Right forelimb (tissue), 1 donor: ENCODE results near the gene SMIM35.

ENCODE experiments used
- DNase-seq: peaks from one replicate; pipeline ENCODE4 v3.0.0-alpha.2; 2018

SMIM35 gene

DNA sequence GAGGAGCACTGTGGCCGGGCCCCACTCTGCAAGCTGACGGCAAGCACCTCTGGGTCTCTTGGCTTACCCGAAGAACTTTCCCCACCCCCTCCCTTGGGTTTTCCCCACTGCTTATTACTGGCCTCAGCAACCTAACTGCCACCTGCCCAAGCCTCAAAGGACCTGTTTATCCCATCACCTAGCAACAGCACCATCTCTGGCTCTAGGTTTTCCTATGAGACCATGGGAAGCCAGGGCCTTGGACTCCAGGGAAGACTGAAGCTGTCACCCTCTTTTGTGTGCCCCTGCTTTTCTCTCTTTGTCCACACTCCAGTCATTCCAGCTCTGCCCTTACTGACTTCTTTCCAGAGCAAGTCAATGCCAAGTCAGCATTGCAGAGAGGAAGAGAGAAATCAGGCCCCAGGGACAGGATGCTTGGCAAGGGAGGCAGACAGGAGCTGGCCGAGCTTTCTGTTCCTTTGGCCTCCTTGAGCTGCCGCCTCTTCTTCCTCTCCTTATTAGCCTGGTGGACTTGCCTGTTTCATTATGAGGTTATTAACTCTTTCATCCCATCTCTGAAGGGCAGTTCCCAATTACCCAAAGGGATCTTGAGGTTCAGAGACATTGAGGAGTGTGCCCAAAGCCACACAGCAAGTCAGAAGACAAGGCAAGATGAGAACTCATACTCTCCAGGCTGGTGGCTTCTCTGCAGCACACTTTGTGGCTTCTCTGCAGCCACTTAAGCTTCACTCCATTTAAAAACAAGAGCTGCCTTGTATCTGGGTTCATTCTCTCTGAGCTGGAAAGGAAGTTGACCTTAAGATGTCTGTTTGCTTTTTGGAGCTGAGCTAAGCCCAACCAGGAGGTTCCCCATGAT is at the start of gene SMIM35:
Gene SMIM35 (minus strand): TSS at position 51 of the 856 bp plus-strand sequence. CDS start 206 bp downstream, outside the sequence.
- no peak for DNase-seq

DNA sequence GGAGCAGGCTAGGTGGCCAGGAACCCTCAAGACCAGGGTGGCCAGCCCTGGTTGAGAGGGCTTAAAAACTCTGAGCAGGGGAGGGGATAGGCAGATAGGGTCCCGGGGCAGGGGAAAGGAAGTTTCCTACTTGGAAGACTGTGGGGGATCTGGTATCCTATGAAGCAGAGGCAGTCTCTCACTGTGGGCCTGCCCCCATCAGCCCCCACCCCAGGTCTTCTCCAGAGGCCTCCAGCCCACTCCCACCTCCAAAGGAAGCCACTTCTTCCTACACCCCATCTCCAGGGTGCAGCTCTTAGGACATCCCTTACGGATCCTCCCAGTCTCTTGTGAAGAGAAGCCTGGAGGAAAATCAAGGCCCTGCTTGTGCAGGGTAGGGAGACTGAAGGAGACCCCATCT is 49.6 kb upstream of the SMIM35 start:
- no peak for DNase-seq

DNA sequence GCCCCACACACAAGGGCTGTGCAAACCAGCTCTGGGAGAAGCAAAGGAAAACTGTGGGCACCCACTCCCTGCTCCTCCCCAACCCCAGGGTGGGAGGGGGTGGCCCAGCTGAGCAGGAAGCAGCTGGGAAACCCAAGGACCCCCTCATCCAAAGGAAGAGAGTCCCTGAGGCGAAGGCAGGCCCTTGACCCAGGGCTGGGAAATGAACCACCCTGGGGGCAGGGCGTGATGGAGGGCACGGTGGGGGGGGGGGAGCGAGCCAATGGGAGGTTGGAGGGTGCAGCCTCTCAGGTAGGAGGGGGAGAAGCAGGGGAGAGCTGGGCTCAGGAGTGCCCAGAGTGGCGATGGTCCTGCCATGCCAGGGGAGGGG is 49.0 kb upstream of the SMIM35 start:
- no peak for DNase-seq

DNA sequence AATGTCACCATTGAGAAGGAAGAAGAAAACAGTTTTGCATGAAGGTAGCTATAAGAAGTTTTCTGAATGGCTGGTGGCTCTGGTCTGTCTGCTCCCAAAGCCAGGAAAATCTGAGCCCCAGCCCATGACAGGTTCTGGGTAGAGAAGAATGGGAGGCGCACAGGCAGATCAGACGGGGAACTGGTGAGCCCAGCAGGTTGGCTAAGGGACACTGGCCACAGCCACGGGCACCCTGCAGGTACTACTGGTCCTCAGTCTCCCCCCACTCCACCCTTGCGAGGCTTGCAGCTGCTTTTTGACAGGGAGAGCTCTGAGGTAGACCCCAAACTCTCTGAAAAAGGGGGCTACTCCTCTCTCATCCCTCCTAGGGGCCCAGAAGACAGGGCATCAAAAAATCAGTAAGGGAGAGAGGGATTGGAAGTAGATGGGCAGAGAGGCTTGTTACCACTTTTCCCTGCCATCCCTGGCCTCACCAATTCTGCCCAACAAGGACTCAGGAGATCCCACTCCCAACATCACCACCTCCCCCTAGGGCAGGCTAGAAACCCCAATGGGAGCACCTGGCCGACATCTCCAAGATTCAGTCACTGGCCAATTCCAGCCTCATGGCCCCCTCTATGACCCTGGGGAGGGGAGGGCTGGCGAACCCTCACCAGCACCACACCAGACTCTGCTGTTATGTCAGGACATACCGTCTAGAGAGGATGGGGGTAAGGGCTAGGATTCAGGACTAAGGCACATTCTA is 48.5 kb upstream of the SMIM35 start:
- no peak for DNase-seq

DNA sequence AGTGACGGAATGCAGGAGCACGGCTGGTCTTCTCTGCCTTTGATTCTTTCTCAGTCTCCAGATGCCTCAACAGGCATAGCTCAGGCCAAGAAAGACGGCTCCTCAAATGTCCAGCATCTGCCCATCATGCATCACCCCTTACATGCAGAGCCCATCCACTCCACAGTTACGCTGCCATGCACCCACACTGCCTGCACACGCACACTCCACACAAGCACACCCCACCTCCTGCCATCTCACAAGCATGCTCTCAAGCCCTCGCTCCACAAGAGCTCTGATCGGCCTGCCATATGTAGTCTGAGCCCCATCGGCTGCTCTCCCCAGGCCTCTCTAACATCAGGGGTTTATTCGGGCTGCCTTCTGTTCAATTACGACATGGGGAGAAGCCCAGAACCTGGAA is 47.1 kb upstream of the SMIM35 start:
- DNase-seq = no peak

DNA sequence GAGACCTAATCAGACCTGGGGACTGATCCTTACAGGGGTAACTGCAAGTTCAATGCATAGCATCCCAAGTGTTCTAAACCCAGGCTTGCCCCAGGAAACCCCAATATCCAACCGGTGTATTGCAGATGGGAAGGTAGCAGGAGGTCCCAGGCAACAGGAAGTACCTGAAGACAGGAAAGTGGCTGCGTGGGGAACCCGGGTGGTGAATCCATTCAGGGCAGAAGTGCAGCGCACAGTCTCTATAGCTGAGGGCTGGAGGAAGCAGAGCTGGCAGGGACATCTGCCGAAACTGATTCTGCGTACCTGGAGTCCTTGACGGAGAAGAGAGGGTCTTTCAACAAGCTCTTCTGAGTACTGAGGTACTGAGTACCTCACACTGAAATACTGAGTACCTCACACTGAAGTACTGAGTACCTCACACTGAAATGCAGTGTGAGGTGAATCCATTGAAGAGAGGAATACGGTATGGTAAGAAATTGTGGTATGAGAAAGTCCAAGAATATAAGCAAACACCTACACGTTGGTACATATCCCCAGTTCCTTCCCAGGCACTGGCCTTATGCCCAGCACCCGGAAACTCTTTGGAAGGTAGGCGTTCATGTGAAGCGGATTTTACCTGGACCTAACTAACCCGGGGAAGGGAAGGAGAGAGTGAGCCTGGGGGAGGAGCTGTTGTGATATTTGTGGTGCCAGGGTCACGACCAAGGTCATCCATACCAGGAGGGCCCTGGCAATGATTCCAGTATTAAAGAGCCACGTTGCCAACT is 45.8 kb upstream of the SMIM35 start:
- DNase-seq = no peak

DNA sequence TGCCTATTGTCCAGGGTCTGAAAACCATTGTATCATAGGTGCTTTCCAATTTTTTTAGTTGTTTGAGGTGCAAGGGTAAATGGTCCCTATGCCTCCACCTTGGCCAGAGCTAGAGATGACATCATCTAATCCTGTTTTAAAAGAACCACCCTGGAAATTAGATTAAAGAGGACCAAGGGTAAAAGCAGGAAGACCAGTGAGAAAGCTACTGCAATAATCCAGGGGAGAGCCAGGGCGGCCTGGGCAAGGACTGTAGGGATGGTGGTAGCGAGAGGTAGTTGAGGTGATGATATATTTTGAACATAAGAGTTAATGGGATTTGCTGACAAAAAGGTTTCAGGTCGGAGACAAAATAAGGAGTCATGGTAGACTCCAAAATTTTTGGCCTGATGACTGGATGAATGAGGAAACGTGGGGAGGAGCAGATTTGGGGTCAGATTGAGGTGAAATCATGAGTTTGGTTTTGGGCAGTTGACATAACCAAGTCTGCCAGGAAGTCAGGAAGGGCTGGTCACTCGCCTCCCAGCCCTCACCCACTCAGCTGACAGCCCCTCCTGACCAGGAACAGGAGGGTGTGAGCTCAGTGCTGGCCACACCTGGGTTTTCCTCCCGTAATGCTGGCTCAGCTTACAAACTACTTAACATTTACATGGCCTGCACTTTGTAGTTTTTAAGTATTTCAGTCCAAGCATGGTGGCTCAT is 42.9 kb upstream of the SMIM35 start:
- DNase-seq = no peak

DNA sequence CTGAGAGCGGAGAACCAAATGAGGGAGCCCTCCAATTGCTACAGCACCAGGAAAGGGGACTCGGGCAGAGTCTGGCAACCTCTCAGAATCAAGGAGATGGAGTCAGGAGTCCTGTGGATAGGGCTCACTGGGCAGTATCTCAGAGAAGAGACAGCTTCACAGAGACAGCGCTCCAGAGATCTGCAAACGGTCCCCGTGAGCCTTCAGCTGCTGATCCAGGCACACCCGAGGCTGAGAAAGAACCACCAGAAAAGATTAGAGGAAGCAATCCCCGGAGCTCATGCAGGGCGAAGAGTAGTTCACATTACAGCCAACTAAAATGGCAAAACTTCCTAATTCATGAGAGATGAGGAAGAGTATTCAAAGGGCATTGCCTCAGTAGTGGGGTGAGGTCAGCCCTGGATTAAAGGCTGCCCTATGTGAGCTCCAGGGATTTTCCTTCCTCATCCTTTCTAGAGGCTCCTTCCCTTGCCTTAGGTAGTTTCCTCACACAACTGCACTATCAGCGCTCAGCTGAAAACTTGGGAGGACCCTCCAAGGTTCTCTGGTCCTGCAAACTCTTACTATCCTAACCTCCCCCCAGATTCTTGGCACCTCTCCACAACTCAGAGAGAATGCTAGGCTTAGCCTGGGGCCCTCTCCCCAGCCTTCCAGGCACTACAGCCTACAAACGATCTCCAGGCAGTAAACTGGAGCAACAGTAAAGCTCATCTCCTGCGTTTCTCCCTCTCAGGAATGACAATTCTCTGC is 42.1 kb upstream of the SMIM35 start:
- no peak for DNase-seq

DNA sequence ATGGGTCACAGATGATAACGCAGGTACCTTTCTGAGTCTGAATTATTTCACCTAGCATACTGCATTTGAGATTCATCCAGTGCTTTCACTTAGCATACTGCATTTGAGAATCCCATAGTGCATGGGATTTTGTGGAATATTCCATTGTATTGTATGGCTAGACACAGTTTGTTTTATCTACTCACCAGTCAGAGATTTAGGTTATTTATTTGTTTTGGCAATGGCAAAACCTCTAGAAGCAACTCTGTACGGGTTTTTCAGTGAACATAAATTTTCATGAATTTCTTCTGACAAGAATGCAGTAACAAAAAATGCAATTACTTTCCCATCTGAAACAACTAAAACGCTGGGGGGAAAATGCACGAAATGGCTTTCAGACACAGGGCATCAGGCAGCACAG is 41.5 kb upstream of the SMIM35 start:
- no peak for DNase-seq

DNA sequence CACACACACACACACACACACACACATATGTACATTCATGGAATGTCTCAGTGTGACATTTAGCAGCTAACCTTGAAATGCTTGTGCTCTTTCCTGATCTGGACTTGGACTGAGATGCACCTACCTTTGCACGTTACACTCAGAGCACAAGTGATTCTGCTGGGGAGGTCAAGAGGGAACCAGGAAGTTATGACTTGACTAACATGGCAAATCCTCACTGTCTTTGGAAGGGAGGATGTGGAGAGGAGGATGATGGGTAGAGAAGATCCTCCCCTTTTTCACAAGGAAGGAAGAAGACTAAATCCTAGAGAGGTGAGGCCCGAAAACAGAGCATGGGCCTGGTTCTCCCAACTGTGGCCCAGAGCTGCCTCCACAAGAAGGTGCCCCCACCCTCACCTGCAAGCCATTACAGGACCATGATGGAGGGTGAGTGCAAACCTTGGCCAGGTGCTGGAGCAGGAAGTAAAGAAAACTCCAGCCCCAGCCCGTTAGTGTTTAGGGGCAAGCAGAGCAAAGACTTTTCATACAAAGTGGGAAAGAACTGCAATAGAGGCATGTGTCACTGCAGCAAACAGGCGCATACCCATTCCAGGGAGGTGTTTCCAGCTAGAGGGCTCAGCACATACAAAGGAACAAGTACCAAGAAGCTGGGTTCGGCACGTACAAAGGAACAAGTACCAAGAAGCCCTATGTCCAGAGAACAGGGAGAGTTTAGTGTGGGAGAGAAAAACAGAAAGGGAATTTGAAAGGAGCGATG is 39.5 kb upstream of the SMIM35 start:
- no peak for DNase-seq

DNA sequence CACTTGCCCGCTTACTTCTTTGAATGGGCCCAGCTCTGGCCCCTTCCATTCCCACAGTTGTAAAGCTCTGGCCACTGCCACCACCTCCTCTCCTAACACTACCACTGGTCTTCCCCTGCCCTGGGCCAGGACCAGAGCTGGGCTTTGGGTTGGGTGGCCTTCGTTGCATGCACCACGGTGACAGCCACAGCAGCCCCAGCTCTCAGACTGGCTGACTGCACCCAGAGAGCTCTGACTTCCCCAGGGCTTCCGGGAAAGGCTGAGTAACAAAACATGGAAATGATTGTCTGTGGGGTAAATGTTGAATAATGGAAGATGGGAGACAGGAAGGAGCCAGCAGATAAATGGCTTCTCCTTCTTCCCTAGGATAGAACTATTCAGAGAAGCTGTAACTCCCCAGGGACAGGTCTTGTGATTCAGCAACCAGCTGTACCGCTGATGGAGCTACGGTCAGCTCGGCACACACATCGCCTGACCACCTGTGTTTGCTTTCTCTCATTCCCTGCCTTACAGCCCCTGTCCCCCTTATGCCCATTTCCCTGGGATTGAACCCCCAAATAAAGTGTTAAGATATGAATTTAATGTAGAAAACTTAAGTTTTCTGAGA is 38.3 kb upstream of the SMIM35 start:
- DNase-seq = no peak

DNA sequence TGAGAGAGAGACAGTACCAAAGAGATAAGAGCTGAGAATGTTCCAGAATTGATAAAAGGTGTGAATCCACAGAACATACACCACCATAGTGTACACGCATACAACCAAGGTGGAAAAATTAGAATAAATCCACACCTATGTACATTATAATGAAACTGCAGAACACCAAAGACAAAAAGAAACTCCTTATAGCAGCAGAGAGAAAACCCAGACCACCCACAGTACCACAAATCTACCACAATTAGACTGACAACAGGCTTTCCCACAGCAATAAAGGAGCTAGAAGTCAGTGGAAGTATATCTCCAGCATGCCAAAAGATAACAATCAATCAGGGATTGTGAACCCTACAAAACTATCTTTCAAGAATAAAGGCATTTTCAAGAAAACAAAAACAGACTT is 34.0 kb upstream of the SMIM35 start:
- DNase-seq = no peak

DNA sequence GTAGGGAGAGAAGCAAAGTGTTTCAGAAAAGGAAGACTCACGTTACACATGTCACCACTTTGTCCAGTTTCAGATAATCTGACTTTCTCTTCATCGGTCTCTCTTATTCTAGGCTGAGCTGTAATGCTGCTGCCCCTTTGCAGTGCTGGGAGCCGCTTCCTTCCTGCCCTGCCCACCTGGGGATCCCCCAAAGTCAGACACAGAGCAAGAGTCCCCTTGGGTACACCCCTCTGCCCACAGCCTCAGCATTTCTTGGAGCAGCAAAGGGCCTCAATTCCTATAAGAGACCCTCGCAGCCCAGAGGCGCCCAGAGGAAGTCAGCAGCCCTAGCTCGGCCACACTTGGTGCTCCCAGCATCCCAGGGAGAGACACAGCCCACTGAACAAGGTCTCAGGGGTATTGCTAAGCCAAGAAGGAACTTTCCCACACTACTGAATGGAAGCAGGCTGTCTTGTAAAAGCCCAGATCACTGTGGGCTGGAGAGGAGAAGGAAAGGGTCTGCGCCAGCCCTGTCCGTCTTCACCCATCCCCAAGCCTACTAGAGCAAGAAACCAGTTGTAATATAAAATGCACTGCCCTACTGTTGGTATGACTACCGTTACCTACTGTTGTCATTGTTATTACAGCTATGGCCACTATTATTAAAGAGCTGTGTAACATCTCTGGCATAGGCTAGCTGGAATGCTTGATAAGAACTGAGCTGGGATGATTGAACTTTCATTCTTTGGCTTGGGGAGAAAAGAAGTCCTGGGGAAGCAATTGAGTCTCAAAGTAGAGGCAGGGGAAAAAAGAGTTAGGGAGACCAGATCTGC is 31.2 kb upstream of the SMIM35 start:
- no peak for DNase-seq

DNA sequence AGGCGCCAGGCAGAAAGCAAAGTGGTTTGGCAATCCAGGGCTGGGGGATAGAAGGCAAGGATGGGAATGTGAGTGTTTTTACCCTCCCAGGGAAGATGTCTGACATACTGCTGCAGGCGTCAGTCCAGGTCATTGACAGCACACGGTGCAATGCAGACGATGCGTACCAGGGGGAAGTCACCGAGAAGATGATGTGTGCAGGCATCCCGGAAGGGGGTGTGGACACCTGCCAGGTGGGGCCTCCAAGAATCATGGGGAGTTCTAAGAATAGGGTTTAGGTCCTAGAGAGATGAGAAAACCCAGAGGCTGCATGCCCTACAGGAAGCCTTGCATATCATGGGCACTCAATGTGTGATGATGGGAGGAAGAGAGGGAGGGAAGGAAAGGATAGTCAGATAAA is 28.3 kb upstream of the SMIM35 start:
- DNase-seq = no peak

DNA sequence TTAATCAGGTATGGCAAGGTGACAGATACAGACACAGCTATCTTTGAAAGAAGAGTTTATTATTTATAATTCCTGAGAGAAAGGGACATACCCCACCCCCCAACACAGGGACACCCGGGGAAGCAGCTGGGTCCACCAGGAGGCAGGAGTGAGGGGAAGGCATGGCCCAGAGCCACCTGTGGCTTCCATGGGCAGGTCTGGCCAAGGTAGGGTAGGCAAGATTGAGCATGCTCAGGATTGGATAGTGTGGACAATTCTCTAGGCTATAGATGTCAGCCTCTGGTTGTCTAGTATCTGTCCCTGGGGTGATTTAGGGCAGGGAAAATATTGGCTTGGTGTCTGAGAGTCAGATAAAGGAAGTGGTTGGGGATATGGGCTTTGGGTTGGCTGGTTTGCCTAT is 27.5 kb upstream of the SMIM35 start:
- no peak for DNase-seq

DNA sequence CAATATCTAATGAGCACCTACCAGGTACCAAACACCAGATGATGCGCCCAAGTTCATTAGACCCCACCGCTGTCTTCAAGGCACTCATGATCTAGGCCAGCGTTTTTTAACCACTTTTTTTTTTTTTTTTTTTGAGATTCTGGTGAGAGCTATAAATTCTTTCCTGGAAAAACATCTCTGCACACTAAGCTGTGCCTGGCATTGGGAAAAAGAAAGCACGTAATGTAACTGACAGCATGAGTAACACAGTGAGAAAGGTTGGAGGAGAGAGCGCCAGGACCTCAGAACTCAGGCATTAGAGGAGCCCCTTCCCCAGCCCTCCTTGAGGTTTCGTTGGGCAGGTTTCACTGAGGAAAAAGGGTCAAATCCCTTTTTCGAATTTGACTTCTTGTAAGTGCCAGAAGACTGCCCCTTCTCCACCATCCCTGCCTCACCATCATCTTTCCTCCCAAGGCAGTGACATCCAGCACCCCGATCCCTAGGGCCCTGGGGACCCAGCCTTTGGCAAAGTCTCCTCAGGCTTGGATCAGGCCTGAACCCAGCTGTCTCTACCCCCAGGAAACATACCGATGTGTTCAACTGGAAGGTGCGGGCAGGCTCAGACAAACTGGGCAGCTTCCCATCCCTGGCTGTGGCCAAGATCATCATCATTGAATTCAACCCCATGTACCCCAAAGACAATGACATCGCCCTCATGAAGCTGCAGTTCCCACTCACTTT is 26.1 kb upstream of the SMIM35 start:
- no peak for DNase-seq

DNA sequence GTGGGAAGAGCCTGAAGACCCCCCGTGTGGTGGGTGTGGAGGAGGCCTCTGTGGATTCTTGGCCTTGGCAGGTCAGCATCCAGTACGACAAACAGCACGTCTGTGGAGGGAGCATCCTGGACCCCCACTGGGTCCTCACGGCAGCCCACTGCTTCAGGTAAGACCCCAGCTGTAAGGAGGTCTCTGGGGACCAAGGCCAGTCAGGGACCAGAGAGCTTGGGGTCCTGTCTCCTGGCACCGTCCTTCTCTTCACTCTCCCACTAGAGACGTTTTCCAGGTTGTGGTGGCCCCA is 24.9 kb upstream of the SMIM35 start:
- no peak for DNase-seq

DNA sequence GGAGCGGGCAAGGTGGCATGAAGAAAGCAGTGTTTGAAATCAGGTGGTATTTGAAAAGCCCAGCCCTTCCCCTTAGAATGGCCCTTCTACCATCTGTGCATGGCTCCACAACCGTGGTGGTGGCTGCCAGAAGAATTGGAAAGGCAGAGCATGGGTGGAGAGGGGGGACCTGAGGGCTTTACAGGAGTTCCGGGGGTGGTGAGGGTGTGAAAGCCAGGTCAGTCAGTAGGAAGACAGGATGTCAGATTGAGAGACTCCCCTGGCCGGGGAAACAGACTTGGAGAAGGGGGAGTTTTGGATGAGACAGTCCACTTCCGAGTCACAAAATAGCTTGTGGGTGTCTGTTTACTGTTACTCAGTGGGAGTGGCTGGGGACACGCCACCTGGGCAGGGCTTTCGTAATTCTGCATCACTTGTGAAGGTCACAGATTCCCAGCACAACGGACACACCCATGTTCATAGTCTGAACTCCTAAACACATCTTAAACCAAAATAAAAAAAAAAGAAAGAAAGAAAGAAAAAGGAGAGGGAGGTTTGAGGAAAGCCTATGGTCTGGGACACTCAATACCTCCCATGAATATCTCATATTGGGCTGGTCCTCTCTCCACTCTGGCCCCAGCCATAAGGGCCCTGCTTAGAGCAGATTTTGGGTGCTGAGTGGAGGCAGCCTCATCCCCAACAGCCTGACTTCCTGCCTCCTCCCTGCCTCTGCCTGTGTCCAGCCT is 24.4 kb upstream of the SMIM35 start:
- DNase-seq = no peak

DNA sequence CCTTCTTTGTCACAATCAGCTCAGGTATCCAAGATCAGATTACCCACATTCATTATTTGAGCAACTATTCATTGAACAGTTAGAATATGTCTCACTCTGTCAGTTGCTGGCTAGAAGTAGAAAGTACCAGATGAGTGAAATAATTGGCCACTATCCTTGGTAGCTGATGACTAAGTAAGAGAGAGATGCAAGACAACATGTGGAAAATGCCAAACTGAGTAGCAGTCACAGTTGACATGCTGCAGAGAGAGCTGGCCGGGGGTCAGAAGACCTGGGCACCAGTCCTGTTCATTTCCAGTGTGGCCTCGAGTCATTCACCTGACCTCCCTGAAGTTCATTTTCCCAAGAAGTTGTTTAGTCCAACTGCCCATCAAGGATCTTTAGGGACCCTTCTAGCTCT is 22.5 kb upstream of the SMIM35 start:
- DNase-seq = no peak
